A549 (cell line): Measurements from ENCODE around the gene MON1B. TPM values are rescaled to one million over a fixed set of nuclear protein-coding genes. Genes with fewer than 3 reads are reported as not detected.

Experiments
- ATAC-seq, 2 experiments: fragments of 200-7000 bp in 1 of 2; fragments of >200 bp in 1 of 2; cut with Nextera tagmentation in 1 of 2; cut with Tn5 transposase in 1 of 2; 3 replicates each; pipeline versions ENCODE4 v1.8.0 to v1.9.1; 2018 to 2020; ENCODE audit warnings: mild to moderate bottlenecking in 1 of 2, moderate library complexity in 1 of 2
- CTCF ChIA-PET: fragments of 300-600 bp; sonication (Branson Sonifier 250); formaldehyde crosslinking; extraction: SDS; loops from one replicate; lab custom pipeline; 2021; ENCODE audit warnings: antibody characterized with exemption, inconsistent platforms; lab: Yijun Ruan, JAX
- POLR2A ChIA-PET: fragments of 350-600 bp; formaldehyde crosslinking; extraction: SDS; loops from one replicate; lab custom pipeline; 2021; ENCODE audit warnings: antibody characterized with exemption, inconsistent platforms; lab: Yijun Ruan, JAX
- DNase-seq, 2 experiments: peaks; one replicate each; pipeline versions ENCODE4 v3.0.0 to v3.0.0-alpha.2; 2011 to 2016; ENCODE audit warnings: low read depth in 1 of 2, low spot score in 1 of 2
- FAIRE-seq: peaks from 2 replicates; lab custom pipeline; 2011; peaks lifted over from hg19 to GRCh38; lab: Jason Lieb, UNC
- H3K27ac ChIP-seq, 2 experiments: fragments of >200 bp; sonication (Bioruptor Twin); formaldehyde crosslinking; 3 replicates each; pipeline ENCODE4 v1.5.1; 2016 to 2017
- H3K4me1 ChIP-seq: fragments of >200 bp; sonication (Bioruptor Twin); formaldehyde crosslinking; 3 replicates; pipeline ENCODE4 v1.6.1; 2016
- H3K4me2 ChIP-seq: fragments of >200 bp; sonication (Bioruptor Twin); formaldehyde crosslinking; 3 replicates; pipeline ENCODE4 v1.6.1; 2016
- H3K4me3 ChIP-seq: fragments of >200 bp; sonication (Bioruptor Twin); formaldehyde crosslinking; 3 replicates; pipeline ENCODE4 v1.5.1; 2016
- H3K9me3 ChIP-seq: fragments of >200 bp; sonication (Bioruptor Twin); formaldehyde crosslinking; 3 replicates; pipeline ENCODE4 v1.6.1; 2016
- BCL3 ChIP-seq: fragments of >200 bp; sonication (Bioruptor Twin); formaldehyde crosslinking; IDR thresholded peaks from 3 replicates; pipeline ENCODE4 v1.6.1; 2016
- BHLHE40 ChIP-seq: IDR thresholded peaks from 2 replicates; pipeline ENCODE4 v1.6.1; 2012; ENCODE audit warnings: low read depth, low read length, inconsistent platforms
- CTCF ChIP-seq: fragments of >200 bp; sonication (Bioruptor Twin); formaldehyde crosslinking; IDR thresholded peaks from 3 replicates; pipeline ENCODE4 v1.5.1; 2016
- E2F6 ChIP-seq: IDR thresholded peaks from 2 replicates; pipeline ENCODE4 v1.6.1; 2012; ENCODE audit warnings: low read depth, borderline replicate concordance
- ELK1 ChIP-seq: fragments of 150-350 bp; IDR thresholded peaks from 2 replicates; pipeline ENCODE4 v1.6.1; 2014; ENCODE audit warnings: low read depth, mild to moderate bottlenecking, low read length
- ESRRA ChIP-seq: fragments of 150-350 bp; IDR thresholded peaks from 2 replicates; pipeline ENCODE4 v1.6.1; 2014; ENCODE audit warnings: mild to moderate bottlenecking, low read length, borderline replicate concordance
- FOSB ChIP-seq: fragments of 250-450 bp; sonication (Bioruptor Pico); IDR thresholded peaks from 2 replicates; pipeline ENCODE4 v1.5.0; 2020; ENCODE audit warnings: mild to moderate bottlenecking, moderate library complexity
- FOXS1 ChIP-seq: fragments of 250-450 bp; sonication (Bioruptor Pico); IDR thresholded peaks from 2 replicates; pipeline ENCODE4 v1.5.0; 2020; ENCODE audit warnings: mild to moderate bottlenecking, moderate library complexity
- GATA3 ChIP-seq: IDR thresholded peaks from 2 replicates; pipeline ENCODE4 v1.6.1; 2012; ENCODE audit warnings: borderline replicate concordance
- HDAC2 ChIP-seq: fragments of 200-600 bp; sonication (generic); IDR thresholded peaks from 2 replicates; pipeline ENCODE4 v1.6.1; 2016
- HOXA7 ChIP-seq: fragments of 250-450 bp; sonication (Bioruptor Pico); IDR thresholded peaks from 2 replicates; pipeline ENCODE4 v1.5.0; 2020; ENCODE audit warnings: mild to moderate bottlenecking, moderate library complexity
- HOXB5 ChIP-seq: fragments of 250-450 bp; sonication (Bioruptor Pico); IDR thresholded peaks from 2 replicates; pipeline ENCODE4 v1.5.0; 2020; ENCODE audit warnings: mild to moderate bottlenecking, moderate library complexity
- JUNB ChIP-seq: fragments of >200 bp; sonication (Bioruptor Twin); formaldehyde crosslinking; IDR thresholded peaks from 2 replicates; pipeline ENCODE4 v1.6.1; 2016
- KDM1A ChIP-seq: fragments of 200-600 bp; sonication (generic); IDR thresholded peaks from 2 replicates; pipeline ENCODE4 v1.6.1; 2016; ENCODE audit warnings: low read depth, mild to moderate bottlenecking
- NR3C1 ChIP-seq: fragments of >200 bp; sonication (Bioruptor Twin); formaldehyde crosslinking; IDR thresholded peaks from 3 replicates; pipeline ENCODE4 v1.6.1; 2017
- REST ChIP-seq: fragments of 200-600 bp; sonication (generic); IDR thresholded peaks from 2 replicates; pipeline ENCODE4 v1.6.1; 2016; ENCODE audit warnings: antibody characterized with exemption, mild to moderate bottlenecking, moderate library complexity
- RFX5 ChIP-seq: fragments of 450-650 bp; IDR thresholded peaks from 2 replicates; pipeline ENCODE4 v1.7.1; 2014; ENCODE audit warnings: antibody characterized with exemption, mild to moderate bottlenecking, moderate library complexity
- SMC3 ChIP-seq: fragments of >200 bp; sonication (Bioruptor Twin); formaldehyde crosslinking; IDR thresholded peaks from 3 replicates; pipeline ENCODE4 v1.6.1; 2018; ENCODE audit warnings: inconsistent platforms
- ZC3H11A ChIP-seq: fragments of 450-650 bp; IDR thresholded peaks from 2 replicates; pipeline ENCODE4 v1.6.1; 2014; ENCODE audit warnings: antibody characterized with exemption, mild to moderate bottlenecking
- ZFP36 ChIP-seq: fragments of 450-650 bp; IDR thresholded peaks from 2 replicates; pipeline ENCODE4 v1.6.1; 2014; ENCODE audit warnings: borderline replicate concordance; ENCODE audit not compliant: partially characterized antibody
- ZNF302 ChIP-seq: fragments of 250-450 bp; sonication (Bioruptor Pico); IDR thresholded peaks from 2 replicates; pipeline ENCODE4 v1.9.0; 2021; ENCODE audit warnings: inconsistent platforms, mild to moderate bottlenecking, moderate library complexity
- ZSCAN20 ChIP-seq: fragments of 250-450 bp; sonication (Bioruptor Pico); IDR thresholded peaks from 2 replicates; pipeline ENCODE4 v1.8.0; 2022; ENCODE audit warnings: mild to moderate bottlenecking, moderate library complexity
- WGBS: methylation state at CpG from one replicate; pipeline ENCODE4 v1.1.6; 2017; ENCODE audit errors: missing lambda C conversion rate; 5-methylcytosine and 5-hydroxymethylcytosine counted together
- polyA plus RNA-seq, 4 experiments: library from polyadenylated mRNA; depleted of rRNA in 3 of 4; stranded (reverse); fragments of >200 nt; fragmentation: RNase III in 1 of 4; extraction: RNeasy Plus Mini Kit Qiagen cat#74134 plus additional on column Dnase treatment in 1 of 4; gene quantifications; 2 replicates in 3 of 4; 3 replicates in 1 of 4; pipeline ENCODE4 v1.2.3, GENCODE V29; 2011 to 2017

Gene MON1B
- polyA plus RNA-seq, 2 of the 4 experiments (the other 2 are of a cell fraction) = 18.0 to 32.5 TPM

GRCh38 chr16:77233799-77234519 is 43.0 kb downstream of the MON1B start:
- ATAC-seq (no peak), DNase-seq (no peak), FAIRE-seq (no peak)
- 71% methylated on average over 9 of the region's 9 CpGs for WGBS
- Histone ChIP-seq H3K4me1 (peaks cover 9% of the 10 kb centered on the region; the same call in 2 of the 3 replicates), H3K27ac (no peak overlapping the region), H3K4me3 (no peak overlapping the region), H3K4me2 (no peak overlapping the region), H3K9me3 (no peaks in the 10 kb centered on the region)
- CTCF ChIA-PET = interaction anchor here (1.7 to 18.1 kb wide), 5 partner anchors 11 to 427 kb away, joined by 5 to 475 read pairs (median 31); no protein-coding TSS in a partner anchor
- POLR2A ChIA-PET = no interaction called here
- no peak for TF ChIP-seq NR3C1
- TF ChIP-seq SMC3 = no peak
- TF ChIP-seq ZFP36 = no peak
- no peak for TF ChIP-seq KDM1A
- TF ChIP-seq BCL3 = no peak
- no peak for TF ChIP-seq RFX5
- no peak for TF ChIP-seq JUNB
- TF ChIP-seq ELK1 = no peak
- no peak for TF ChIP-seq ESRRA
- TF ChIP-seq FOXS1 (CRISPR knock-in tag) = no peak
- no peak for TF ChIP-seq REST
- no peak for TF ChIP-seq FOSB (CRISPR knock-in tag)
- TF ChIP-seq BHLHE40 = no peak

- Histone ChIP-seq H3K4me1 (peaks cover 9% of the 10 kb centered on the region; the same call in 2 of the 3 replicates), H3K27ac (no peak overlapping the region), H3K9me3 (no peaks in the 10 kb centered on the region), H3K4me2 (no peak overlapping the region), H3K4me3 (no peak overlapping the region)
- 55% methylated on average over 11 of the region's 11 CpGs for WGBS
- no peak for ATAC-seq
- TF ChIP-seq ESRRA (no peak), HDAC2 (no peak), FOXS1 (CRISPR knock-in tag) (no peak), NR3C1 (no peak), JUNB (no peak), GATA3 (no peak), ELK1 (no peak), KDM1A (no peak), ZSCAN20 (CRISPR knock-in tag) (no peak), ZFP36 (no peak), SMC3 (no peak), ZNF302 (CRISPR knock-in tag) (no peak), E2F6 (no peak), RFX5 (no peak), ZC3H11A (no peak), HOXB5 (CRISPR knock-in tag) (no peak), CTCF (no peak), HOXA7 (CRISPR knock-in tag) (no peak), BHLHE40 (no peak)
- ChIA-PET CTCF (interaction anchor here (0.9 to 18.1 kb wide), 11 partner anchors 12 to 739 kb away, joined by 3 to 475 read pairs (median 5); no protein-coding TSS in a partner anchor), POLR2A (no interaction called here)
- FAIRE-seq = no peak
- DNase-seq = no peak
Observed at GRCh38 chr16:77234611-77235010, 43.6 kb downstream of the MON1B start.
